Measurements from ENCODE around the gene CYSLTR2. TPM values are rescaled to one million over a fixed set of nuclear protein-coding genes. Genes with fewer than 3 reads are reported as not detected.

CYSLTR2 gene
- total RNA-seq, 1 donor from 2014 or later = 2.1 TPM

DNA sequence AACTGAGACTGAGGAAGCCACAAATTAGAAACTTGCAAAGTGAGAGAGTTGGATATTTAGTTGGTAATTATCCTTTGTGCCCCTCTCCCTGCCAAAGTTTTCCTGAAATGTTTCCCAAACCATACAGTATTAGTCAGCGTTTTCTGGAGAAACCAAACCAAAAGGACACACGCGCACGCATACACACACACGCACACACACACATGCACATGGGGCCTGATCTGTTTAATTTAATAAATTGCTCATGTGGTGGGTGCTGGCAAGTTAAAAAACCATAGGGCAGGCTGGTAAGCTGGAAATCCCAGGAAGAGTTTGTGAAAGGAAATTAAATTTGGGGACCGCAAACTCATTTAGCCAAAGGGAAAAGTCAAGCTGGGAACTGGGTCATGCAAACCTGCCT is 11.7 kb upstream of the CYSLTR2 start:
- H3K4me2 ChIP-seq (ENCODE audit: low read length) = no peak overlapping the region
- no peak for DNase-seq (ENCODE audit: low read depth)
- H3K9ac ChIP-seq (ENCODE audit: low read length) = no peak overlapping the region
- peaks cover 6% of the 10 kb centered on the region for H3K9me3 Mint-ChIP-seq (ENCODE audit: unreplicated experiment)
- H3K27ac Mint-ChIP-seq (ENCODE audit: unreplicated experiment) = no peak overlapping the region
- no peak overlapping the region for H3K27ac ChIP-seq (ENCODE audit: low read depth, low read length)
- no peak overlapping the region for H3K4me3 Mint-ChIP-seq (ENCODE audit: unreplicated experiment)
- H3K27me3 ChIP-seq (ENCODE audit: insufficient read depth, low read length) = peaks cover 4% of the 10 kb centered on the region
- no peak for TF ChIP-seq EZH2 (IDR thresholded peaks at IDR 0.05; ENCODE audit: insufficient read depth, low read length)
- TF ChIP-seq, protein P1, sequence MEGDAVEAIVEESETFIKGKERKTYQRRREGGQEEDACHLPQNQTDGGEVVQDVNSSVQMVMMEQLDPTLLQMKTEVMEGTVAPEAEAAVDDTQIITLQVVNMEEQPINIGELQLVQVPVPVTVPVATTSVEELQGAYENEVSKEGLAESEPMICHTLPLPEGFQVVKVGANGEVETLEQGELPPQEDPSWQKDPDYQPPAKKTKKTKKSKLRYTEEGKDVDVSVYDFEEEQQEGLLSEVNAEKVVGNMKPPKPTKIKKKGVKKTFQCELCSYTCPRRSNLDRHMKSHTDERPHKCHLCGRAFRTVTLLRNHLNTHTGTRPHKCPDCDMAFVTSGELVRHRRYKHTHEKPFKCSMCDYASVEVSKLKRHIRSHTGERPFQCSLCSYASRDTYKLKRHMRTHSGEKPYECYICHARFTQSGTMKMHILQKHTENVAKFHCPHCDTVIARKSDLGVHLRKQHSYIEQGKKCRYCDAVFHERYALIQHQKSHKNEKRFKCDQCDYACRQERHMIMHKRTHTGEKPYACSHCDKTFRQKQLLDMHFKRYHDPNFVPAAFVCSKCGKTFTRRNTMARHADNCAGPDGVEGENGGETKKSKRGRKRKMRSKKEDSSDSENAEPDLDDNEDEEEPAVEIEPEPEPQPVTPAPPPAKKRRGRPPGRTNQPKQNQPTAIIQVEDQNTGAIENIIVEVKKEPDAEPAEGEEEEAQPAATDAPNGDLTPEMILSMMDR (IDR thresholded peaks at IDR 0.05; ENCODE audit: insufficient read depth, low read depth, low read length) = no peak
- FAIRE-seq = no peak
- H3K4me1 Mint-ChIP-seq (ENCODE audit: low read depth, unreplicated experiment) = peaks cover 9% of the 10 kb centered on the region
- no peaks in the 10 kb centered on the region for H3K4me1 ChIP-seq (ENCODE audit: insufficient read depth, low read length)
- H3K79me2 ChIP-seq (ENCODE audit: insufficient read depth, low read length) = no peaks in the 10 kb centered on the region
- H3K27me3 Mint-ChIP-seq (ENCODE audit: low read depth, unreplicated experiment) = peaks cover 12% of the 10 kb centered on the region
- no peaks in the 10 kb centered on the region for H3K9me3 ChIP-seq (ENCODE audit: insufficient read depth, low read depth, low read length)
- H3K36me3 ChIP-seq (ENCODE audit: insufficient read depth, low read length) = no peaks in the 10 kb centered on the region
- H3K36me3 Mint-ChIP-seq (ENCODE audit: low read depth, unreplicated experiment) = no peaks in the 10 kb centered on the region
- no peak overlapping the region for H2AFZ ChIP-seq (ENCODE audit: low read depth, low read length)
- H4K20me1 ChIP-seq (ENCODE audit: insufficient read depth, low read length) = no peaks in the 10 kb centered on the region
- no peak overlapping the region for H3K4me3 ChIP-seq (ENCODE audit: insufficient read depth, low read depth, low read length)

DNA sequence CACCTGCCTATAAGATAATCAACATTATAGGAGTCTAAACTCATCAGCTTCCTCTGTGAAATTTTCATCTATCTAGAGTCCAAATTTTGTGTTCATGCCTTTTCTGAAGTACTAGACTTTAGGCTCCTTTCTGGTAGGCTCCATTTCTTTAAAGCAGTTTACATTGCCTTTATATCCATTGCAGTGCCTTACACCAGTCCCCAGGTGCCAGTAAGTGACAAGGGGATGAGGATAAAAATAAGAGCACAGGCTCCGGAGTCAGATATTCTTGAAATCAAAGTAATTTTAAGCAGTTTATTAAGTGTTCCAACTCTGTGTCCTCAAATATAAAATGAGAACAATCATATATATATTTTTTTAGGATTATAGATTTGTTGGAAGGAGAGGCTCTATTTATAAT is 10.6 kb upstream of the CYSLTR2 start:
- Mint-ChIP-seq H3K4me3 (ENCODE audit: unreplicated experiment) (no peak overlapping the region), H3K36me3 (ENCODE audit: low read depth, unreplicated experiment) (no peaks in the 10 kb centered on the region), H3K27me3 (ENCODE audit: low read depth, unreplicated experiment) (peaks cover 12% of the 10 kb centered on the region), H3K9me3 (ENCODE audit: unreplicated experiment) (peaks cover 4% of the 10 kb centered on the region), H3K27ac (ENCODE audit: unreplicated experiment) (no peak overlapping the region), H3K4me1 (ENCODE audit: low read depth, unreplicated experiment) (peaks cover 4% of the 10 kb centered on the region)
- peaks cover 4% of the 10 kb centered on the region for H3K27me3 ChIP-seq (ENCODE audit: insufficient read depth, low read length)
- H3K27ac ChIP-seq (ENCODE audit: low read depth, low read length) = no peak overlapping the region
- no peaks in the 10 kb centered on the region for H3K4me1 ChIP-seq (ENCODE audit: insufficient read depth, low read length)
- H2AFZ ChIP-seq (ENCODE audit: low read depth, low read length) = no peak overlapping the region
- no peak overlapping the region for H3K4me2 ChIP-seq (ENCODE audit: low read length)
- H4K20me1 ChIP-seq (ENCODE audit: insufficient read depth, low read length) = no peaks in the 10 kb centered on the region
- no peak for FAIRE-seq
- H3K9ac ChIP-seq (ENCODE audit: low read length) = no peak overlapping the region
- TF ChIP-seq EZH2 (IDR thresholded peaks at IDR 0.05; ENCODE audit: insufficient read depth, low read length) = no peak
- TF ChIP-seq, protein P1 (IDR thresholded peaks at IDR 0.05; ENCODE audit: insufficient read depth, low read depth, low read length) = no peak
- H3K79me2 ChIP-seq (ENCODE audit: insufficient read depth, low read length) = no peaks in the 10 kb centered on the region
- H3K36me3 ChIP-seq (ENCODE audit: insufficient read depth, low read length) = no peaks in the 10 kb centered on the region
- H3K4me3 ChIP-seq (ENCODE audit: insufficient read depth, low read depth, low read length) = no peak overlapping the region
- no peak for DNase-seq (ENCODE audit: low read depth)
- H3K9me3 ChIP-seq (ENCODE audit: insufficient read depth, low read depth, low read length) = no peaks in the 10 kb centered on the region

DNA sequence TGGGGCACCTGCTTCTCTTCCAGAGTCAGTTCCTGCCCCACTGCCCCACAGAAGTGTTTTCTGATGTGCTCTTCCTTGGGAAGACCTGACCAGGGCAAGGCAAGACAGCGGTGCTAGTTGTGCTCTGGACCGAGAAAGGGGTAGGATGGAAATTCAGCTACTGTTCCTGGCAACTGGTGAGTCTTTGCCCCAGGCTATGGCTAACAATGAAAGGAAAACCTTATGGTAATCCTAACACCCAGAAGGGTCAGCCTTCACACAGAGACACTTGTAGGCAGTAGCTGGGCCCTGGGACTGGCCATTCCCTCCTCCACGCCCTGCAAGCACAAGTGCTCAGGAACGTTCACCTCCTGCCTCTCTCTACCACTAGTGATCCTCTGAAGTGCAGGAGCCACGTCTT is 9.6 kb upstream of the CYSLTR2 start:
- Histone ChIP-seq H3K9me3 (ENCODE audit: insufficient read depth, low read depth, low read length) (no peaks in the 10 kb centered on the region), H3K27ac (ENCODE audit: low read depth, low read length) (no peak overlapping the region), H3K4me3 (ENCODE audit: insufficient read depth, low read depth, low read length) (no peak overlapping the region), H4K20me1 (ENCODE audit: insufficient read depth, low read length) (no peaks in the 10 kb centered on the region), H3K4me1 (ENCODE audit: insufficient read depth, low read length) (no peaks in the 10 kb centered on the region), H3K36me3 (ENCODE audit: insufficient read depth, low read length) (no peaks in the 10 kb centered on the region), H3K79me2 (ENCODE audit: insufficient read depth, low read length) (no peaks in the 10 kb centered on the region), H3K4me2 (ENCODE audit: low read length) (no peak overlapping the region), H3K9ac (ENCODE audit: low read length) (no peak overlapping the region), H3K27me3 (ENCODE audit: insufficient read depth, low read length) (peaks cover 4% of the 10 kb centered on the region), H2AFZ (ENCODE audit: low read depth, low read length) (no peak overlapping the region)
- no peak overlapping the region for H3K4me3 Mint-ChIP-seq (ENCODE audit: unreplicated experiment)
- DNase-seq (ENCODE audit: low read depth) (no peak), FAIRE-seq (no peak)
- H3K36me3 Mint-ChIP-seq (ENCODE audit: low read depth, unreplicated experiment) = no peaks in the 10 kb centered on the region
- TF ChIP-seq, protein P1 (IDR thresholded peaks at IDR 0.05; ENCODE audit: insufficient read depth, low read depth, low read length) = no peak
- TF ChIP-seq EZH2 (IDR thresholded peaks at IDR 0.05; ENCODE audit: insufficient read depth, low read length) = no peak
- H3K9me3 Mint-ChIP-seq (ENCODE audit: unreplicated experiment) = peaks cover 4% of the 10 kb centered on the region
- H3K4me1 Mint-ChIP-seq (ENCODE audit: low read depth, unreplicated experiment) = peaks cover 6% of the 10 kb centered on the region
- H3K27ac Mint-ChIP-seq (ENCODE audit: unreplicated experiment) = no peak overlapping the region
- peaks cover 12% of the 10 kb centered on the region for H3K27me3 Mint-ChIP-seq (ENCODE audit: low read depth, unreplicated experiment)
